Esophagus muscularis mucosa (tissue), 4 donors: ENCODE data around the gene GYPC. TPM values are rescaled to one million over a fixed set of nuclear protein-coding genes. Genes with fewer than 3 reads are reported as not detected.

Experiments used
- DNase-seq: peaks from one replicate; pipeline ENCODE4 v3.0.0-alpha.2; 2017; ENCODE audit errors: extremely low spot score
- H3K27ac ChIP-seq, 4 donors: fragments of 200-600 bp; sonication (generic); replicated peaks in 1 of 4; 1 replicate in 3 of 4; 2 replicates in 1 of 4; pipeline ENCODE4 v1.5.1; 2016 to 2019; ENCODE audit warnings: mild to moderate bottlenecking in 1 of 4
- H3K27me3 ChIP-seq, 4 donors: fragments of 200-600 bp; sonication (generic); one replicate each; pipeline versions ENCODE4 v1.5.1 to v1.6.0; 2016 to 2019
- H3K36me3 ChIP-seq, 4 donors: fragments of 200-600 bp; sonication (generic); one replicate each; pipeline ENCODE4 v1.5.1; 2016 to 2019
- H3K4me1 ChIP-seq, 4 donors: fragments of 200-600 bp; sonication (generic); one replicate each; pipeline ENCODE4 v1.5.1; 2016 to 2019
- H3K4me3 ChIP-seq, 4 donors: fragments of 200-600 bp; sonication (generic); 1 replicate in 2 of 4; 2 replicates in 2 of 4; pipeline ENCODE4 v1.5.1; 2016 to 2019; ENCODE audit warnings: mild to moderate bottlenecking in 4 of 4, moderate library complexity in 1 of 4
- H3K9me3 ChIP-seq, 4 donors: fragments of 200-600 bp; sonication (generic); 1 replicate in 3 of 4; 2 replicates in 1 of 4; pipeline ENCODE4 v1.5.1; 2016 to 2019
- EP300 ChIP-seq: sonication (generic); formaldehyde crosslinking; IDR thresholded peaks from one replicate; pipeline ENCODE4 v1.6.1; 2017; ENCODE audit warnings: antibody characterized with exemption
- POLR2A ChIP-seq: fragments of 450-650 bp; IDR thresholded peaks from one replicate; pipeline ENCODE4 v1.6.1; 2017; ENCODE audit warnings: antibody characterized with exemption, moderate library complexity, mild to moderate bottlenecking, low read depth
- POLR2AphosphoS5 ChIP-seq, 2 donors: sonication (generic); formaldehyde crosslinking; IDR thresholded peaks; one replicate each; pipeline ENCODE4 v1.6.1; 2017; ENCODE audit warnings: antibody characterized with exemption in 2 of 2
- WGBS: methylation state at CpG from one replicate; pipeline ENCODE4 v1.1.5; 2018; 5-methylcytosine and 5-hydroxymethylcytosine counted together
- intact Hi-C: fragments of 100-400 bp; cut with DNase I; formaldehyde crosslinking; loops from one replicate; pipeline ENCODE4 v1.15.1; 2023
- total RNA-seq, 4 donors: library from RNA; depleted of rRNA; stranded (reverse); fragments of >200 nt; gene quantifications; one replicate each; pipeline versions ENCODE4 v1.1.0 to v1.2.1, GENCODE V29; 2016
- TF ChIP-seq, protein P1 (sequence below), 3 experiments: fragments of 200-600 bp in 2 of 3; fragments of 450-650 bp in 1 of 3; sonication (generic) in 2 of 3; IDR thresholded peaks; one replicate each; pipeline ENCODE4 v1.5.1; 2017 to 2019; ENCODE audit warnings: antibody characterized with exemption in 3 of 3, mild to moderate bottlenecking in 2 of 3, moderate library complexity in 1 of 3

Gene GYPC
- total RNA-seq, 4 donors from 2014 or later: 119 to 197 (median 167) TPM

GRCh38 chr2:126655051-126655450 is 907 bp upstream of the GYPC start:
- Histone ChIP-seq H3K4me1 (peaks cover 46 to 52% (median 47%) of the 10 kb centered on the region in 4 donors), H3K27ac (peak overlapping the region; percentile 94 to 99 (median 96)), H3K4me3 (peak overlapping the region; percentile 69 to 90 (median 79)), H3K36me3 (peaks cover 0 to 3% (median 1%) of the 10 kb centered on the region in 4 donors), H3K9me3 (no peaks in the 10 kb centered on the region), H3K27me3 (no peaks in the 10 kb centered on the region)
- intact Hi-C loops: loop anchor here (10.0 kb wide), 1 partner anchor 120 kb away; no protein-coding TSS in a partner anchor
- no peak for DNase-seq
- TF ChIP-seq, protein P1, sequence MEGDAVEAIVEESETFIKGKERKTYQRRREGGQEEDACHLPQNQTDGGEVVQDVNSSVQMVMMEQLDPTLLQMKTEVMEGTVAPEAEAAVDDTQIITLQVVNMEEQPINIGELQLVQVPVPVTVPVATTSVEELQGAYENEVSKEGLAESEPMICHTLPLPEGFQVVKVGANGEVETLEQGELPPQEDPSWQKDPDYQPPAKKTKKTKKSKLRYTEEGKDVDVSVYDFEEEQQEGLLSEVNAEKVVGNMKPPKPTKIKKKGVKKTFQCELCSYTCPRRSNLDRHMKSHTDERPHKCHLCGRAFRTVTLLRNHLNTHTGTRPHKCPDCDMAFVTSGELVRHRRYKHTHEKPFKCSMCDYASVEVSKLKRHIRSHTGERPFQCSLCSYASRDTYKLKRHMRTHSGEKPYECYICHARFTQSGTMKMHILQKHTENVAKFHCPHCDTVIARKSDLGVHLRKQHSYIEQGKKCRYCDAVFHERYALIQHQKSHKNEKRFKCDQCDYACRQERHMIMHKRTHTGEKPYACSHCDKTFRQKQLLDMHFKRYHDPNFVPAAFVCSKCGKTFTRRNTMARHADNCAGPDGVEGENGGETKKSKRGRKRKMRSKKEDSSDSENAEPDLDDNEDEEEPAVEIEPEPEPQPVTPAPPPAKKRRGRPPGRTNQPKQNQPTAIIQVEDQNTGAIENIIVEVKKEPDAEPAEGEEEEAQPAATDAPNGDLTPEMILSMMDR (IDR thresholded peaks at IDR 0.05): no peak
- TF ChIP-seq POLR2A (no peak), EP300 (no peak), POLR2AphosphoS5 (IDR thresholded peaks at IDR 0.05) (no peak)
- 57% methylated on average over 7 of the region's 7 CpGs for WGBS

- Histone ChIP-seq H3K27me3 (no peaks in the 10 kb centered on the region), H3K36me3 (peaks cover 0 to 9% (median 3%) of the 10 kb centered on the region in 4 donors), H3K9me3 (no peaks in the 10 kb centered on the region), H3K4me3 (peak overlapping the region; percentile 69 to 90 (median 79)), H3K27ac (peak overlapping the region; percentile 94 to 99 (median 96)), H3K4me1 (peaks cover 61 to 67% (median 62%) of the 10 kb centered on the region in 4 donors)
- WGBS: under 1% methylated on average over 13 of the region's 38 CpGs
- no peak for DNase-seq
- TF ChIP-seq EP300 (no peak), POLR2AphosphoS5 (IDR thresholded peaks at IDR 0.05) (no peak), POLR2A (no peak)
- TF ChIP-seq, protein P1 (IDR thresholded peaks at IDR 0.05): no peak
- intact Hi-C loops: loop anchor here (10.0 kb wide), 1 partner anchor 118 kb away; no protein-coding TSS in a partner anchor
Observed at GRCh38 chr2:126656431-126657147, 631 bp downstream of the GYPC start.

- H3K27me3 ChIP-seq: no peaks in the 10 kb centered on the region
- H3K36me3 ChIP-seq: peaks cover 0 to 9% (median 3%) of the 10 kb centered on the region in 4 donors
- no peak for DNase-seq
- peak overlapping the region; percentile 94 to 99 (median 96) for H3K27ac ChIP-seq
- TF ChIP-seq, protein P1 (IDR thresholded peaks at IDR 0.05): no peak
- TF ChIP-seq EP300 (peak; percentile 75), POLR2AphosphoS5 (IDR thresholded peaks at IDR 0.05) (peak; percentile 93 to 94), POLR2A (no peak)
- H3K4me3 ChIP-seq: peak overlapping the region; percentile 69 to 90 (median 79)
- no peaks in the 10 kb centered on the region for H3K9me3 ChIP-seq
- intact Hi-C loops: loop anchor here (10.0 kb wide), 1 partner anchor 118 kb away; no protein-coding TSS in a partner anchor
- peaks cover 67 to 74% (median 68%) of the 10 kb centered on the region in 4 donors for H3K4me1 ChIP-seq
- 17% methylated on average over 16 of the region's 16 CpGs for WGBS
Observed at GRCh38 chr2:126657148-126657635, 1.2 kb downstream of the GYPC start.

- intact Hi-C loops: loop anchor here (10.0 kb wide), 1 partner anchor 117 kb away; no protein-coding TSS in a partner anchor
- Histone ChIP-seq H3K27me3 (no peaks in the 10 kb centered on the region), H3K4me3 (peak overlapping the region; percentile 69 to 90 (median 79)), H3K36me3 (peaks cover 0 to 9% (median 3%) of the 10 kb centered on the region in 4 donors), H3K27ac (peak overlapping the region; percentile 94 to 99 (median 96)), H3K9me3 (no peaks in the 10 kb centered on the region), H3K4me1 (peaks cover 73 to 79% (median 74%) of the 10 kb centered on the region in 4 donors)
- TF ChIP-seq POLR2A: no peak
- TF ChIP-seq POLR2AphosphoS5 (IDR thresholded peaks at IDR 0.05): peak; percentile 90 to 94
- TF ChIP-seq EP300: peak; percentile 26
- TF ChIP-seq, protein P1 (IDR thresholded peaks at IDR 0.05): peak in 1 of 3 experiments; percentile 17
- 4% methylated on average over 14 of the region's 14 CpGs for WGBS
- peak; percentile 95 for DNase-seq
Observed at GRCh38 chr2:126657636-126658318, 1.8 kb downstream of the GYPC start.
